ENCODE measurements around the gene FAM187B.

Gene FAM187B

GRCh38 chr19:35216016-35216832, 12.3 kb downstream of the FAM187B start:
- ChIA-PET CTCF (no interaction called here), POLR2A (no interaction called here)
- H3K4me3 ChIP-seq (ENCODE audit: low read depth, low read length) = no peak overlapping the region
- TF ChIP-seq CTCF (IDR thresholded peaks at IDR 0.05; ENCODE audit: insufficient read depth, low read length, missing control alignments) = no peak
- DNase-seq (ENCODE audit: low read depth, low spot score) = no peak

DNA sequence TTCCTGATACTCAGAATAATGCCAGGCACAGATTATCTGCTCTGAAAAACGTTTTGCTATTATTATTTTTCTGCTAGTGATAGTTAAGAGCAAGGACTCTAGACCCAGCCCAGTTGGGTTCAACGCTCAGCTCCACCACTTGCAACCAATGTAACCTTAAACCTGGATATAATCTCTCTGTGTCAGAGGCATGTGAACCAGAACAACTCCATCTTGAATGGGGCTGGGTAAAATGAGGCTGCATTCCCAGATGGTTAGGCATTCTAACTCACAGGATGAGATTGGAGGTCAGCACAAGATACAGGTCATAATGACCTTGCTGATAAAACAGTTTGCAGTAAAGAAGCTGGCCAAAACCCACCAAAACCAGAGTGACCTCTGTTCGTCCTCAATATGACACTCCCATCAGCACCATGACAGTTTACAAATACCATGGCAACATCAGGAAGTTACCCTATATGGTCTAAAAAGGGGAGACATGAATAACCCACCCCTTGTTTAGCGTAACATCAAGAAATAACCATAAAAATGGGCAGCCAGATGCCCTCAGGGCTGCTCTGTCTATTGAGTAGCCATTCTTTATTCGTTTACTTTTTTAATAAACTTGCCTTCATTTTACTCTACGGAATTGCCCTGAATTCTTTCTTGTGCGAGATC, 13.6 kb downstream of the FAM187B start:
- H3K4me3 ChIP-seq (ENCODE audit: low read depth, low read length) = no peak overlapping the region
- CTCF ChIA-PET = no interaction called here
- no peak for TF ChIP-seq CTCF (IDR thresholded peaks at IDR 0.05; ENCODE audit: insufficient read depth, low read length, missing control alignments)
- DNase-seq (ENCODE audit: low read depth, low spot score) = no peak
- POLR2A ChIA-PET = no interaction called here

DNA sequence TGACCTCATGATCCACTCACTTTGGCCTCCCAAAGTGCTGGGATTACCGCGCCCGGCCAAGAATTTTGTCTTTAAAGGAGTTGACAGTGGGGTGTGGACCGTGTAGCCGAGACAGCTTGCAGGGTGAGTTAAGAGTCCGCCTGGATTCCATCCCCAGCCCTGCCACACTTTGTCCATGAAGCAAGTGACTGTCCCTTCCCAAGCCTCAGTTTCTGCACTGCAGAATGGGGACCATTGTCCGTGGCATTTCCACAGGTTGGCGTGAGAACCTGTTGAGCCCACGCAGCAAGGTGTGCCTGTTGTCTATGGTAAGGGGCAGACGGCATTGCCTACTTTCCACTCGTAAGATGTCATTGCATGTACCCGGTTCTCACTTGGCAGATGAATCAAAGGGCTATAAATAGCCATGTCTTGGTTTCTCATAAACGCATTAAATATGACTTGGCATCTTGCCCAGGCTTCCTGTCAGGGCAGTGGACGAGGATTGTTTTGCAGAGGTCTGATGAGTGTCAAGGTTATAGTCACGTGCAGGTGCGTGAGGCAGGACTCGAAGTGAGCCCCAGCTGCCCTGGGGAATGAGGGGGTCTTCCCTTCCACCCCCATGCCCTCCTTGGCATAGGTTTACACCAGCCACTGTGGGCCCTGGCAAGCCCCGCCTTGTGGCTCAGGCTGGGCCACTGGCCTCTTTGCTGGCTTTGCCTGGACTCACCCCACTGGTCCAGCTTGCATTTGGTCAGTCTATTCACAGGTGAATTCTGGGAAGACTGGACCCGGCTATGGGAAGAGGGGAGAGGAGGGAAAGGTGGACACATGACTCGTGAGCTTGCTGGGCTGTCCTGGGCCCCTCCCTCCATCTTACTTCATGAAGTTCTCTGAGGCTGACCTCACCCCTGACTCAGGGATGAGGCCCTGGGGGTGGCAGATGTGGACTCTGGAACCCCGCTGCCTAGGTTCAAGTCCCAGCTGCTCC, 14.6 kb downstream of the FAM187B start:
- POLR2A ChIA-PET = no interaction called here
- CTCF ChIA-PET = no interaction called here
- H3K4me3 ChIP-seq (ENCODE audit: low read depth, low read length) = no peak overlapping the region
- no peak for DNase-seq (ENCODE audit: low read depth, low spot score)
- no peak for TF ChIP-seq CTCF (IDR thresholded peaks at IDR 0.05; ENCODE audit: insufficient read depth, low read length, missing control alignments)

DNA sequence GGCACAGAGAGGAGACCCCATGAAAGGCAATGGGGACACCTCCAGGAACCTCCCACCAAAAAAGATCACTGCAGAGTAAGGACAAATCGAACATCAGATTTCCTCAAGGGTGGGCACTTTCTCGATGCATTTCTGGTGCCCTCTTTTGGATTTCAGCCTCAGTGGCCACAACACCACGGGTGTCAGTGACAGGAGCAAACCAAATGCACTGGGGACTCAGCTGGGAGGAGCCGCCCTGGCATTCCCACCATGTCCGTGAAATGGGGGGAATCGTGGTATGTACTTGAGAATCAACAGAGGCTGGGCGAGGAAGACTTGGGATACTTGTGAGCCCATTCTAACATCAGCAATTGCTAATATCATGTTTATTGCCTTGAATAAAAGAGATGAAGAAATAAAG, 16.3 kb downstream of the FAM187B start:
- H3K4me3 ChIP-seq (ENCODE audit: low read depth, low read length) = no peak overlapping the region
- CTCF ChIA-PET = no interaction called here
- no peak for TF ChIP-seq CTCF (IDR thresholded peaks at IDR 0.05; ENCODE audit: insufficient read depth, low read length, missing control alignments)
- no peak for DNase-seq (ENCODE audit: low read depth, low spot score)
- POLR2A ChIA-PET = no interaction called here

- ChIA-PET CTCF (no interaction called here), POLR2A (no interaction called here)
- H3K4me3 ChIP-seq (ENCODE audit: low read depth, low read length) = no peak overlapping the region
- no peak for TF ChIP-seq CTCF (IDR thresholded peaks at IDR 0.05; ENCODE audit: insufficient read depth, low read length, missing control alignments)
- no peak for DNase-seq (ENCODE audit: low read depth, low spot score)
These were observed 16.9 kb downstream of the FAM187B start for GRCh38 chr19:35211545-35212230.
